ENCODE data around the gene ITFG1. TPM values are rescaled to one million over a fixed set of nuclear protein-coding genes. Genes with fewer than 3 reads are reported as not detected.

The ITFG1 gene
- total RNA-seq, 2 experiments from 2014 or later, result 18.0 to 18.5 TPM

DNA sequence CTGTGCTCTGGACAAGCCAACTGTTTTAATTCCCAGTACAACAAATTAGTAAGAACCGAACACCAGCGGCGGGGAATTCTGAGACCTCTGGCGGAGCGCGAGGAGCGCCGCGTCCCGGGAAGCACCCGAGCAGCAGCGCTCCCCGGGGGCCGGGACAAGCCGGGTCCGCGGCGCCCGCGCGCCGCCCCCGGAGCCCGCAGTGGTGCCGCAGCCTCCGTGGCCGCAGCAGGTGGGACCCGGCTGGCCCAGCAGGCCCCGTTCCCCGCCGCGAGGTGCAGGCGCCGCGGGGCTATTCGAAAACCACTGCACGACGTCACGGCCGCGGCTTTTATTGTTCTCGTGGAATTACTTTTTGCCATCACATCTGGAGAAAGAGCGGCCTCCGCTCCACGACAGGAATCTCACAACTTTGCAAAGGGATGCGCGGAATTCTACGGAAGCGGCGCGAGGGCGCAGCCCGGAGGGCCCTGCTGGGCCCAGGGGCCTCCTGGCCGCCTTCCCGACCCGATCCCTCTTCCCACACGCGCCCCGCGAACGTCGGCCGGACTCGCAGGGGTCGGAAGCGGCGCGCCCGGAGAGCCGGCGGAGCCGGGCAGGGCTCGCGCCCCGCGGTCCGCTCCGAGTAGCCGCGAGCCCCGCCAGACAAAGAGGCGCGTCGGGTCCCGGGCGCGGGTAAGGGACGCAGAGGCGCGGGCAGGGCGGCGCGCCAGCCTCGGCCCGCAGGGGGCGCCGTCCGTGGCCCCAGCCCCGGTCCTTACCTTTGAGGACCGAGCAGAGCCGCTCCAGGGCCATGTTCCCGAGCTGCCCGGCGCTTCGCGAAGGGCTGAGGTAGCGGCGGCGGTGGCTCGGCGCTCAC lies 317.8 kb downstream of the ITFG1 start:
- Histone ChIP-seq H3K9me3 (ENCODE audit: control insufficient read depth in 1 of 2, insufficient read depth in 1 of 2, low read length in 2 of 2) (no peaks in the 10 kb centered on the region), H3K4me1 (ENCODE audit: insufficient read depth, low read length) (peaks cover 17% of the 10 kb centered on the region), H3K27me3 (ENCODE audit: control insufficient read depth in 1 of 2, insufficient read depth in 2 of 2, low read length in 2 of 2) (peaks cover 0 to 8% of the 10 kb centered on the region in 2 experiments), H3K27ac (ENCODE audit: low read depth in 1 of 2, low read length in 2 of 2) (no peak overlapping the region), H3K36me3 (ENCODE audit: insufficient read depth, low read length) (no peaks in the 10 kb centered on the region), H3K4me3 (ENCODE audit: low read length) (peak overlapping the region; percentile 56)
- intact Hi-C loops (cut with DNase I, micrococcal nuclease), result loop anchor here (2.0 to 10.0 kb wide), 13 partner anchors 106 to 1492 kb away; partner anchors contain the start of genes DNAJA2 (in 2 of the 2), ABCC11 (in 1 of the 2), C16orf87 (in 1 of the 2) and ITFG1 (in 1 of the 2)
- ChIA-PET POLR2A (interaction anchor here (0.9 to 4.0 kb wide), 5 partner anchors 105 to 1241 kb away, joined by 3 to 23 read pairs (median 7); partner anchors contain the start of genes DNAJA2, ITFG1 and PHKB), CTCF (interaction anchor here (0.7 to 3.7 kb wide), 8 partner anchors 13 to 1031 kb away, joined by 3 to 21 read pairs (median 4); no protein-coding TSS in a partner anchor)
- DNase-seq (peak; percentile 26 to 83 (median 52)), ATAC-seq (ENCODE audit: poor library complexity) (peak; percentile 53)
- TF ChIP-seq, protein P1, sequence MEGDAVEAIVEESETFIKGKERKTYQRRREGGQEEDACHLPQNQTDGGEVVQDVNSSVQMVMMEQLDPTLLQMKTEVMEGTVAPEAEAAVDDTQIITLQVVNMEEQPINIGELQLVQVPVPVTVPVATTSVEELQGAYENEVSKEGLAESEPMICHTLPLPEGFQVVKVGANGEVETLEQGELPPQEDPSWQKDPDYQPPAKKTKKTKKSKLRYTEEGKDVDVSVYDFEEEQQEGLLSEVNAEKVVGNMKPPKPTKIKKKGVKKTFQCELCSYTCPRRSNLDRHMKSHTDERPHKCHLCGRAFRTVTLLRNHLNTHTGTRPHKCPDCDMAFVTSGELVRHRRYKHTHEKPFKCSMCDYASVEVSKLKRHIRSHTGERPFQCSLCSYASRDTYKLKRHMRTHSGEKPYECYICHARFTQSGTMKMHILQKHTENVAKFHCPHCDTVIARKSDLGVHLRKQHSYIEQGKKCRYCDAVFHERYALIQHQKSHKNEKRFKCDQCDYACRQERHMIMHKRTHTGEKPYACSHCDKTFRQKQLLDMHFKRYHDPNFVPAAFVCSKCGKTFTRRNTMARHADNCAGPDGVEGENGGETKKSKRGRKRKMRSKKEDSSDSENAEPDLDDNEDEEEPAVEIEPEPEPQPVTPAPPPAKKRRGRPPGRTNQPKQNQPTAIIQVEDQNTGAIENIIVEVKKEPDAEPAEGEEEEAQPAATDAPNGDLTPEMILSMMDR (IDR thresholded peaks at IDR 0.05), result no peak
- Mint-ChIP-seq H3K27me3 (peaks cover 21% of the 10 kb centered on the region), H3K4me1 (ENCODE audit: low read depth) (peaks cover 17% of the 10 kb centered on the region), H3K9me3 (no peaks in the 10 kb centered on the region), H3K27ac (peak overlapping the region; percentile 45), H3K4me3 (peak overlapping the region; percentile 87), H3K36me3 (ENCODE audit: low read depth) (no peaks in the 10 kb centered on the region)

- CTCF ChIA-PET, result interaction anchor here (1.2 to 3.7 kb wide), 9 partner anchors 9 to 1214 kb away, joined by 3 to 21 read pairs (median 5); no protein-coding TSS in a partner anchor
- POLR2A ChIA-PET, result interaction anchor here (0.9 to 4.0 kb wide), 6 partner anchors 105 to 1241 kb away, joined by 3 to 23 read pairs (median 6); partner anchors contain the start of genes DNAJA2, ITFG1 and PHKB
- intact Hi-C loops (cut with DNase I, micrococcal nuclease), result loop anchor here (2.0 to 10.0 kb wide), 13 partner anchors 105 to 1492 kb away; partner anchors contain the start of genes DNAJA2 (in 2 of the 2), ABCC11 (in 1 of the 2), C16orf87 (in 1 of the 2) and ITFG1 (in 1 of the 2)
Measured at GRCh38 chr16:47142486-47142820, 318.4 kb downstream of the ITFG1 start.

More at GRCh38 chr16:47142486-47142820, 318.4 kb downstream of the ITFG1 start:
- no peak overlapping the region for H3K27ac ChIP-seq (ENCODE audit: low read depth in 1 of 2, low read length in 2 of 2)
- no peaks in the 10 kb centered on the region for H3K36me3 ChIP-seq (ENCODE audit: insufficient read depth, low read length)
- H3K4me1 ChIP-seq (ENCODE audit: insufficient read depth, low read length), result peaks cover 17% of the 10 kb centered on the region
- H3K4me3 ChIP-seq (ENCODE audit: low read length), result peak overlapping the region; percentile 56
- no peaks in the 10 kb centered on the region for H3K9me3 ChIP-seq (ENCODE audit: control insufficient read depth in 1 of 2, insufficient read depth in 1 of 2, low read length in 2 of 2)
- Mint-ChIP-seq H3K27me3 (peaks cover 21% of the 10 kb centered on the region), H3K4me1 (ENCODE audit: low read depth) (peaks cover 17% of the 10 kb centered on the region), H3K9me3 (no peaks in the 10 kb centered on the region), H3K4me3 (peak overlapping the region; percentile 87), H3K36me3 (ENCODE audit: low read depth) (no peaks in the 10 kb centered on the region), H3K27ac (peak overlapping the region; percentile 45)
- ATAC-seq (ENCODE audit: poor library complexity) (no peak), DNase-seq (peak in 3 of 14 experiments; percentile 27 to 44 (median 42))
- peaks cover 0 to 8% of the 10 kb centered on the region in 2 experiments for H3K27me3 ChIP-seq (ENCODE audit: control insufficient read depth in 1 of 2, insufficient read depth in 2 of 2, low read length in 2 of 2)
- TF ChIP-seq, protein P1 (IDR thresholded peaks at IDR 0.05), result no peak

Measured in CD4-positive, alpha-beta T cell (primary cell).